Femur (tissue), 1 donor: ENCODE results near the gene TSSK6.

Source experiments
- DNase-seq: peaks from one replicate; pipeline ENCODE4 v3.0.0-alpha.2; 2017

Gene TSSK6

DNA sequence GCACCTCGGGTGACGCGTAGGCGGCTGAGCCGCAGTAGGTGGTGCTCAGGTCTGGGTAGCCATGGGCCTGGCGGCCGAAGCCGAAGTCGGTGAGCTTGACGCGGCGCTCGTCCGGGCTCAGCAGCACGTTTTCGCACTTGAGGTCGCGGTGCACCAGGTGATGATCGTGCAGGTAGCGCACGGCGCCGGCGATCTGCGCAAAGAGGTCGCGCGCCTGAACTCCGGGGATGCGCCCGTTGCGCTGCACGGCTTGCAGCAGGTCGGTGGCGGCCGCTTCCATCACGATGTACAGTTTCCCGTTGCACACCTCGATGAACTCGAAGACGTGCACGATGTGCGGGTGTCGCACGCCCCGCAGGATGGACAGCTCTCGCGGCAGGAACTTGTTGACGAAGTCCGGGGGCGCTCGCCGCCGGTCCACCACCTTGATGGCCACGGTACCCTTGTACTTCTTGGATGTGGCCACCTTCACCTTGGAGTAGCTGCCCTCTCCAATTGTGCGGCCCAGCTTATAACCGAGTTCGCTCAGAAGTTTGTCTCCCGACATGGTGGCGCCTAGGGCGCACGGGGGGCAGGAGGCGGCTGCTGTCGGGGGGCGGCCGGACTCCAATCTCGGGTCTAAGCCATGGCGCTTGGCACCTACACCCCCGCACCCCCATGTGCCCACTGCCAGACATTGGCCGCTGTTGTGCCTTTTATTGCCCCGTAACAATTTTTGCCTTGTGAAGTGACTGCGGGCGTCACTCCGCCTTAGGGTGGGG lies at the start of gene TSSK6:
TSS of gene TSSK6 (minus strand) at position 668 of the 761 bp plus-strand sequence. CDS start at position 547, 121 bp downstream.
- DNase-seq = no peak

DNA sequence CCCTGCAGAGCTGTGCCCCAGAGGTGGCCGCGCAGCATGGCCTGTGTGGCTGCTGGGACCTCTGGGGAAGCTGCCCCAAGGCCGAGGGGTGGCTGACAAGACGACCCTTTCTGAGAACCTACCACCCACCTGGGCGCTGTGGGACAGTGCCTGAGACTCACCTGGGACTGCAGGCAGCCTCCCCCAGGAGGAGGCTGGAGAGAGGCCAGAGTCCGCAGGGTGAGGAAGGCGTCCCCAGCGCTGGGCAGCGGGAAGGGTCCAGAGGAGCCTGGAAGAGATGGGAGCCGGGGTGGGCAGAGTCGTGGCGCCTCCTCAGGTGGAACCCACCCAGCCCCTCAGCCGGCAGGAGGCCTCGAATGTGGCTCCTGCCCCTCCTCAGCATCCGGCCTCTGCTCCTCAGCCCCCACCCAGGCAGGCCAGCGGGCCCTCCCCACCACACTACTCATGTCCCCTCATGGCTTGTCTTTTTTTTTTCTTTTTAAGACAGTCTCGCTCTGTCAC lies 48.0 kb upstream of the TSSK6 start:
- DNase-seq = no peak

DNA sequence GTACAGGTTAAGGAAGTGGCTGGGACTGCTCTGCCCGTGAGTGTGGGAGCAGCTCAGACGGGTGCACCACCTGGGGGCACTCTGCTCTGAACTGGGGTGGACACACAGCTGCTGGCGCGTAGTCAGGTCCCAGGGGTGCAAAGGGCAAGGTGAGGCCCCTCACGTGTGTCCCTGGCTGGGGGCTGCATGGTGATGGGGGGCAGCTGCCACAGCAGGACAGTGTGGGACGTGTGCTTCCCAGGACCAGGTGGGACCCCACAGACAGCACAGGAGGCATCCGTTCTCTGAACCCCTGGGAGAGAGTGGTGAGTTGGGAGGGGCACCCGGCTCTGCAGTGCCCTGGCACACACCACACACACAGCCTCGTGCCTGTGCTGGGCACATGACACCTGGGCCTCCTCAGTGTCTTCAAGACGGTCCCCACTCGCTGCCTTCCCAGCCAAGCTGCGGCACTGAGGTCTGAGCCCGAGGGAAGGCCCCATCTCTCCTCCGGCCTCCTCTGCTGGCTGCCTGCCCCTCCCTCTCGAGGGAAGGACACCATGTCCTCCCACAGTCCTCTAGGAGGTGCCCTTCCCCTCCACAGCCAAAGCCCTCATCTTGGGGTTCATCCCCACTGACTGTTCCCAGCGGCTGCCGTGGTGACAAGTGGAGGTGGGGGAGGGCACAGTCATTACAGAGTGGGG lies 47.5 kb upstream of the TSSK6 start:
- no peak for DNase-seq

DNA sequence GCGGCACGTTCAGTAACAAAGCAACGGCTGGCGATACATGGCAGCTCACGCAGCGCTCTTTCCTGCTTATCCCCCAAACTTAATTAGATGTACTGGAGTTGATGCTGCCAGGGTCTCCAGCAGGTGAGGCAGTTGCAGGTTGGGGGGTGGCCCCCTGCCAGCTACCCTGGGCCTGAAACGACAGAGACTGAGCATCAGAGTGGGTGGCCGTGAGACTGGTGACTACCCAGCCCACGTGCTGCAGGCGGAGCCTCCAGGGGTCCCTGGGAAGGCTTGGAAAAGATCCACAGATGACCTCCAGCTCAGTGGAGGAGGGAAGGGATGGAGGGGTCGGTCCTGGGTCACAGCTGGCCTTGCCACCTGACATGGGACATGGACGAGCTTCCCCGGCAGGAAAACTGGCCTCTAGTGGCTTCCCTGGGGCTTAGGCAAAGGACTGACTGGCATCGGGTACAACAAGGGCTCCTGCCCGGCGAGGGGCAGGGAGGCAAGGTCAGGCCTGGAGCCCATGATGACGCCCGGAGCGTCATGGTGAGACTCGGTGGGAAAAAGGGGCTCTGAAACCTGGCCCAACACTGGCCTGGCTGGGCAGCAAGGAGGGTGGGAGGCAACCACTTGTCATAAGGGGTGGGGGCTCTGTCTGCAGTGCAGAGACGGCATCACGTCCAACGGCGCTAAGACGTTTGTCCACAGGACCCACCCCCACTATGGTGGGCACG lies 46.8 kb upstream of the TSSK6 start:
- no peak for DNase-seq

DNA sequence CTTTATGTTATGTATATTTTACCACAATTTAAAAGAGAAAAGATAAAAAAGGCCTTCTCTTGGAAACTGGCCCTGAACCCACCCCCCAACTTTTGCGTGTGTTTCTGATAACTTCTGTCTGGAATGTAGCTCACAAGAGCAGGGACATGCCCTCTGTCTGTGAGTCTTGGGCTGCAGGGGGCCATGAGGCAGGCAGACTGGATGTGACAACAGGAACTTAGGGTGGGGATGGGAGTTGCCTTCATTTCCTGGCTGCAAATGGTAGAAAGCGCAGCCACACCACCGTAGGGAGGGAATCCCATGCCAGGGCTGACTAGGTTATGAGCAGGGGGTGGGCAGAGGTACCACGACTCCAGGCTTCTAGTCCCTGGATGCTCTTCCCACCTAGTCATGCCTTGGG lies 44.6 kb upstream of the TSSK6 start:
- no peak for DNase-seq

DNA sequence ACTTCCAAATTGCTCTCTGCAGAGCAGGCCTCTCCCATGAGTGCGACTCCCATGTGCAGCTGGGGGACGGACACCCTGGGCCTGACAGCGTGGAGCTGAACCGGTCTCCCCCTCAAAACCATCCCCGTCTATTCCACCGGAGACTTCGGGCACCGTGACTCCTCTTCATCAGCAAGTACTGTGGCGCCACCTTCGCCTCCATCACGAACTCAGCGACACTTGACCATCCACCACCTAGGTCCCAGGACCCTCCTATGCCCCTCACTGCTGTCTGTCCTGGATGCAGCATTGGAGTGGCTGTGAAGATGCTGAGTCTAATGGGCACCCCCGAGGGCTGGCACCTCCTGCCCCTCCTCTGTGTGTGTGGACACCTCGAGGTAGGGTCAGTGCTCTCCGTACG lies 43.3 kb upstream of the TSSK6 start:
- no peak for DNase-seq

DNA sequence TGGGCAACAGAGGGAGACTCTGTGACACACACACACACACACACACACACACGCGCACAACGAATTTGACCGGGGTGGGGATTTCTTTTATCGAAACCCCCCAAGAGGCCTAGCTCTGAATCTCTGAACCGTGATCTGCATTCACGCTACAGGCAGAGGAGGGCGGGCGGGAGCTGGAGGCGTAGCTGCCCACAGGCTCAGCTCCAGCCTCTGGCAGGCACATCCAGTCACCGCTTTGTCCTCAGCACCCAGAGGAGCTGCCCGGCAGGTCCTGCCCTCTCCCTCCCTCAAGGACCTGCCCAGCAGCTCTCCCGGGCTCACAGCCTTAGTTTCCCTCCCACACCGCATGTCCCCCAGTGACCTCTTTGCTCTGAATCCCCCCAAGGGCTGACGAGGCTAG lies 42.7 kb upstream of the TSSK6 start:
- no peak for DNase-seq

DNA sequence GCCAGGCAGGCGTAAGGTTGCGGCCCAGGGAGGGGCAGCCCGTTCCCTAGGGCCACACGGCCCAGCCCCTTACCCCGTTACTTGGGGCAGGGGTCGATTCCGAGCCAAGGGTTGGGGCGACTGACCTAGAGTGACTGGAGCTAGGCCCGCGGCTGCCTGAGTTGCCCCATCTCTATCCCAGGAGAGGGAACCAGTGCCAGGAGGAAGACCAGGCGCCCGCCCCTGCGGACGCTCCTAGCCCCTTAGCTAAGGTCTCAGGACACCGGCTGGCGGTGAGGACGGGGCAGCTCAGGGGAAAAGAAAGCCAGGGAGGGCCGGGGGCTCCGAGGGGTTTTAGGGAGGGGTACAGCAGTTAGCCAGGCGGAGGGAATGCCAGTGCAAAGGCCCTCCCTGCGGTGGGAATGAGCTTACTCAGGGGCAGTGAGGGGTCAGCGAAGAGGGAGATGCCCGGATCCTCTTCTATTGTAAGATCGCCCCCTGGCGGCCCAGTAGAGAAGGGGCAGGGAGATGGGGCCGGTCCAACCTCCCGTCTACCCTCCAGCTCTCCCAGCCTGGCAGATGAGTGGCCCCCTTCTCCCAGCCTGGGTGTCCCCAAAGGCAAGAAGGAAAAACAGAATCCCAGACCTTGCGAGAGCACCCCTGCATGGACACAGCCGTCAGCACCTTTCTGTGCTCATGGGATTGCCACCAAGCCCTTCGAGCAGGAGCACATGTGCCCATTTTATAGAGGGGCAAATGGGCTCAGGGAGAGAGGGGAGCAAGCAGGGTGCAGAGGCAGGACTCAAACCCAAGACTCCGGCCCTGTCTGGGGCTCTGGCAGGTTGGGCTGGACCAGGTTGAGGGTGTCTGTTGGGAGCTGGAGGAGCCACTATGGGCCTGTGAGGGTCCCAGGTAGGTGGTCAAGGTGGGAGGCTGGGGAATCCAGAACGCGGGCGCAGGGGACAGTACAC lies 39.0 kb upstream of the TSSK6 start:
- no peak for DNase-seq

DNA sequence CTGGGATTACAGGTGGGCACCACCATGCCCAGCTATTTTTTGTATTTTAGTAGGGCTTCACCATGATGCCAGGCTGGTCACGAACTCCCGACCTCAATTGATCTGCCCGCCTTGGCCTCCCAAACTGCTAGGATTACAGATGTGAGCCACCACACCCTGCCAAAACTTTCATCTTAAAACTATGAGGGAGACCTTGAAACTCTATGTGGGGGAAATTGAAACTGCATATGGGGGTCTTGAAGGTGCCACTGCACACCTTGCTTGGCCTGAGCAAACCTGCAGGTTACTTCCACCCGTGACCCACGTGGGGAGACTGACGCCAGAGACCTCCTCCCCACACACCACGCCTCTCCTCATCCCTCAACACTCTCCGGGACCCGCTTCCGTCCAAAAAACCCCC lies 38.3 kb upstream of the TSSK6 start:
- no peak for DNase-seq

DNA sequence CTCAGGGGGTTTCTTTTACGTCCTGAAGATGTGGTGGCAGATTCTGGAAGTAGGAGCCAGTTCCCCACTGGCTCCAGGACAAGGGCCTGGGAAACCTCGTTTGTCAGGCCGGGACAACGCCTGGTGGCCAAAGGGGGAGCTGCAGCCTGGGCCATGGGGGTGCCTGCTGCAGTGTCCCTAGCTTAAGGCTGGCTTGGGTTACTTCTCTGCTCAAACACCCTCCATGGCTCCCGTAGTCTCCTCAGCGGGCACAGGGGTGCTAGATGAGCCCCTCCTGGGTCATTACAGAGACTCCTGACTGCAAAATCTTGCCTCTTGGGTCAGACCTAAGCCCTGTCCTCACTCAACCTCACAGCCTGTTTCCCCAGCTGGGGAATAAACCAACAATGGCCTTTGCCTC lies 37.5 kb upstream of the TSSK6 start:
- DNase-seq = peak; percentile 64

DNA sequence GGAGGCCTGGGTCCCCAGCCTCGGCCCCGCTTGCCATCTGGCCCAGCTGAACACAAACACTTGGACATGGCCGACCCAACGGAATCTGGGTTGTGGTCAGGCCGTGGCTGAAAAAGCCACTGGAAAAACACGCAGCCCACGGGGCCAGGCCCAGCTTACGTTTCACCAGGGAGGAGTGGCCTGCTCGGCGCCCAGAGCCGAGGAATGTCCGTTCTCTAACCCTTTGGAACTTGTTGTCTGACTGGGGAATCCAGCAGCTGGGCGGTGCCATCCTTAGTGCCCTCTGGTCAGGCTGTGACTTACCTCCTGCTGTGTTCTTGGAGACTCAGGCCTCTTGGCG lies 36.5 kb upstream of the TSSK6 start:
- peak; percentile 83 for DNase-seq

DNA sequence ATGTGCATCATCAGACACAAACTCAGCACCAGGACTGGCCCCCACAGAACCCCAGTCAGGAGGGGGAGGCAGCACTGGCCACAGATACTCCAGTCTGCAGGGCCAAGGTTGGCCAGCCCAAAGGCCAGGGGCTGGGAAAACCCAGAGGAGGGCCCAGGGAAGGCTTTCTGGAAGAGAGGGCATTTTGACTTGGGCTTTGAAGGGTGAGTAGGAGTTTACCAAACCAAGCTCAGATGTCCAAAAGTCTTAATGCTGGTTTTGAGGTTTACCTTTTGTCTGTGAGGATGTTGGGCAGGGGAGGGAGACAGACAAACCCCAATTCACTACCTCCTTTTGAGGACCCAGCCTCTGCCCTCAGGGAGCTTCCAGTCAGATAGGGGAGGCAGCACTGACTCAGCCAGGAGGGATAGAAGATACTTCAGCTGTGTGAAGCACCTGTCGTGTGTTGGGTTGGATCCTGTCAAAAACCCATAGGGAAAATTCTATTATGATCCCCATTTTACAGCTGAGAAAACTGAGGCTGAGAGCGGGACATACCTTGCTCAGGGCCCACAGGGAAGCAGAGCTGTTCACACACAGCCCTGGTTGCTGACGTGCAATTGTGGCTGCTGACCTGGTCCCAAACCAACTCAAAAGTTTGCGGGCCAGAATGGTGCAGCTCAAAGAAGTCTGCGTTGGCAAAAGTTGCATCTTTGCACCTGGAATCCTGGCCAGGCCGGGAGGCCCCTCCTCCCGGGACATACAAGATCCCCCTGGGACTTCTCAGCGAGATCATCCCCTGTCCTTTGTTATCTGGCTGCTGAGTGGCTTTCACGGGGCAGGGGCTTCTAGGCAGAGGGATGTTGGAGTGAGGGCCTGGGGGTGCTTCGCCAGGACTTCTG lies 35.9 kb upstream of the TSSK6 start:
- peak; percentile 19 for DNase-seq

DNA sequence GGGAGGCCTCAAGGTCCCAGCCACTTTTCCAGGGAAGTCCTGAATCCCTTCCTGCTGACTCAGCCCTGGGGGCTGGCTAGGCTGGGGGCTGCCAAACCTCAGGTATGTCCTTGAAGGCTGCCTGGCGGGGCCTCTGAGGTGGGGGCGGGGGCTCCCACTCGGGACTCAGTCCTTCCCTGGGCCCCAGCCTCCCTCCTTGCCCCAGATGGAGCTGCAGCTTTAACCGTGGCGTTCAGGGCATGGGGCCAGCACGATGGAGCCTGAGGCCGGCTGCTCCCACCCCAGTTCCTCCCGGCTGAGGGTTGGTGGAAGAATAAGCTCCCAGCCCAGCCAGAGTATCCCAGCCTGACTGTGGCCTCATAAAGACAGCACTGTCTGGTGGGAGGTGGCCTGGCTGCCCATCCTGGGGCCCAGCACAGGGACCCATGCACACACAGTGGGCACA lies 35.2 kb upstream of the TSSK6 start:
- peak; percentile 86 for DNase-seq

DNA sequence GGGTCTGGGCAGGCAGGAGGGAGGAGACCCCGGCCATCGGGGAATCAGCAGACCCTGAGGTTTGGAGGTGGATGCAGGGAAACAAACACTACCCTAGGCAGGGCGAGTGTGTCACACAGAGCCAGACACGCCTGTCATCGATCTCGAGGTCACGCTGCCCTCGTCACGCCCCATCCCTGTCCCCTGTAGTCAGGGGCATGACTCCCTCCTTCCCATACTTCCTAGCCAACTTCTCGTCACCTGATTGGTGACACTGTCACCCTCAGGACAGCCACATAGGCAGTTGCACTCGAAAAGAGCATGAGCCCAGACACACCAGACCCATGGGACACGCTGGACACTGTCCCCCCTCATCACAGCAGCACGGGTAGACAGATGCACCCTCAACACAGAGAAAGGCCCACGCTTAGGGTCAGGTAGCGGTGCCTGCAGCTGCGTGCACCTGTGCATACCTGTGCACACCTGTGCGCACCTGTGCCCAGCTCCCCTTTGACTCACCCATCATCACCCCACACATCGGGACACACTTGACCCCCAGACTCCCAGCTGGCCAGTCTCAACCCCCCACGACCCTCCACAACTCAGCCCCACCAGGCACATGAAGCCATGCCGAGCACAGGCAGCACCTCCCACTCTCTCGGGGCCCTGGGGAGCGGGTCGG lies 34.6 kb upstream of the TSSK6 start:
- no peak for DNase-seq

DNA sequence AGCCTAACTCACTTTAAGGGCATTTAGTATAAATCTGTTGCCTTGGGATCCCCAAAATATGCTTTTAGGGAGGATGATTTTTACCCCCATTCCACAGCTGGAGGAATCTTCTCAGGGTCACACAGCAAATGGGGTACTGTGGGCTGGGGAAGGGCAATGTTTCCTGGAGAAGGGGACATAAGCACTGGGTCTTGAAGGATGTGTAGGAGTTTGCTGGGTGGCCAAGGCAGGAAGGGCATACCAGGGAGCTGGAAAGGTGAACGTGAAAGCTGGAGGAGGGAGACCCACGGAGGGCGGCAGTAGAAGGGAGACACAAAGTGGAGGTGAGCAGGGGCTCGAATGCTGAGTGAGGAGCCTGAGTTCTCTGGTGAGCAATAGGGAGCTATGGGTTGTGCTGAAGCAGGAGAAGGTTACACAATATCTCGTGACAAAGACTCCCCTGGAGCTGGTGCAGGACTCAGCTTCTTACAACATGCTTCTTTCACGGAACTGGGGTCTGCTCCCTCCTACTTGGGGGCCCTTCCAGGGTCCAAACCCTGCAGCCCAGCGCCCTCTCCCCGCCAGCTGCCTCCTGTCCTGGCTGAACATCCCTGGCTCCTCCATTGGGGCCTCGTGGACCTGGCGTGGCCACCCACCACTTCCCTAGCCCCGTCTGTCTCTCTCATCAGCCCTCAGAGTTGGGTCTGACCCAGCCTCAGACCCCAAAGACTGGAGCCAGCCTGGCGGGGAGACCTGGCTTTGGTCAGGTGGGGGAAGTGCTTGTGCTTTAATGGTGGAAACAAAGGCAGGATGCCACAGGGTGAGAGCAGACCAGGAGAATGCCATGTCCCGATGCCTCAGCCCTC lies 33.8 kb upstream of the TSSK6 start:
- DNase-seq = peak; percentile 73

DNA sequence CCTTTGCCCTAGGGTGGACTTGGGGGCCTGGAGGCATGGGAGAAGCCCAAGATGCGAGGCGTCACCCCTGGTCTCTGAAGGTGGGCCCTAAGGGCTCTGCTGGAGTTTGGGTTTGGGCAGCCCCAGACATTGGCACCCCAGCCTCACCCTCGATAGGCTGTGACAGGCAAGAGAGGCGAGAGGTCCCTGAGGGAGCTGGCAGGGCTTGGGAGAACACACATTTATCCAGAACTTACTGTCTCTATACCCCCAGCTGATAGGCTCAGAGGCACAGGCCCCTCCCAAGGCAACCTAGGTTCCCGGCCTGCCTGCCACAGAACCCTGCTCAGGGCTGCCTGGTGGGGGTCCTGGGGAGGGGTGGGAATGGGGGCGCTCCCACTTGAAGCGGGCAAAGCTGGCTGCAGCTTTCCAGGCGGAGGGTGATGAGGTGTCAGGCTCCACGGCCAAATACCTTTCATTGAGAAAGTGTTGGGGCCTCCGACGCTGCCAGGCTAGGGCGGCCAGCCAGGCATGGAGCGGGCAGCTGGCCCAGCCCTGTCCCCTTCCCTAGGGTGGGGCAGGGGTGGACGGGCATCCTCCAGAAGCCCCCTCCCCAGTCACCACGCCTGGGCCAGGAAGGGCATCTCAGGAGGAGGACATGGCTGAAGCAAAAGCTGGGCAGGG lies 32.5 kb upstream of the TSSK6 start:
- peak; percentile 50 for DNase-seq

DNA sequence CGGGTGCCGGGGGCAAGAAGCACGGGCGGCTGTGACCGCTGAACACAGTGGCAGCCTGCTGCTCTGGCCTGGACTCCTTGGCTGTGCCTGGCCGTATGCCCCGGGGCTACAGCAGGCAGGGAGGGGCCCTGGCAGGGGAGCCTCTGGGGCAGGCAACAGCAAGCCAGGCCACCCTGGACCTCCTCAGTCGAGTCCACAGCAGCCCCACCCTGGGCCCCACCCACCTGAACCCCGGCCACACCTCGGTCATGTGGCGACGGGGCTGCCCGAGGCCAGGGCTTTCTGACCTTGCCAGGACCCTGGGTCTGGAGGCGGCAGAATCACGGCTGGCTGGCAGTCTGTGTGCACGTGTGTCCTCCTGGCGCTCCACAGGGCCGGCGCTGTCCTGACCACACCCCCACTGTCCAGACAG lies 31.4 kb upstream of the TSSK6 start:
- peak; percentile 39 for DNase-seq

DNA sequence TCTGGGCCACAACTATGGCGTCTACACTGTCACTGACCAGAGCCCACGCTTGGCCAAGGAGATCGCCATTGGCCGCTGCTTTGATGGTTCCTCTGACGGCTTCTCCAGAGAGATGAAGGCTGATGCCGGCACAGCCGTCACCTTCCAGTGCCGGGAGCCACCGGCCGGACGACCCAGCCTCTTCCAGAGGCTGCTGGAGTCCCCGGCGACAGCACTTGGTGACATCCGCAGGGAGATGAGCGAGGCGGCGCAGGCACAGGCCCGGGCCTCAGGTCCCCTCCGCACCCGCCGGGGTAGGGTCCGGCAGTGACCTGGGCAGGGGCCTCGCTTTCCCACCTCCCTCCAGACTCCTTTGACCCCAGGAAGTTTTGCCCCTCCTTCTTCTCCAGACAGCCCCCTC lies 30.4 kb upstream of the TSSK6 start:
- no peak for DNase-seq

DNA sequence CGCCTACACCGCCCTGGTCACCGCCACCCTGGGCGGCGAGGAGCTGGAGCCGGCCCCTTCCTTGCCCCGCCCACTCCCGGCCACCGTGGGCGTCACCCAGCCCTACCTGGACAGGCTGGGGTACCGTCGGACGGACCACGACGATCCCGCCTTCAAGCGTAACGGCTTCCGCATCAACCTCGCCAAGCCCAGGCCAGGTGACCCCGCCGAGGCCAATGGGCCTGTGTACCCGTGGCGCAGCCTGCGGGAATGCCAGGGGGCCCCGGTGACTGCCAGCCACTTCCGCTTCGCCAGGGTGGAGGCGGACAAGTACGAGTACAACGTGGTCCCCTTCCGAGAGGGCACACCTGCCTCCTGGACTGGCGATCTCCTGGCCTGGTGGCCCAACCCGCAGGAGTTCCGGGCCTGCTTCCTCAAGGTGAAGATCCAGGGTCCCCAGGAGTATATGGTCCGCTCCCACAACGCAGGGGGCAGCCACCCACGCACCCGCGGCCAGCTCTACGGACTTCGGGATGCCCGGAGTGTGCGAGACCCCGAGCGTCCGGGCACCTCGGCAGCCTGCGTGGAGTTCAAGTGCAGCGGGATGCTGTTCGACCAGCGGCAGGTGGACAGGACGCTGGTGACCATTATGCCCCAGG lies 29.7 kb upstream of the TSSK6 start:
- peak; percentile 16 for DNase-seq
